SJSA1 (cell line): ENCODE data around the gene SS18L1. TPM values are rescaled to one million over a fixed set of nuclear protein-coding genes. Genes with fewer than 3 reads are reported as not detected.
A peak's percentile ranks its signal among the peaks of the same experiment; 100 is the strongest.

Experiments used
- DNase-seq, 2 experiments: peaks; one replicate each; pipeline ENCODE4 v3.0.0-alpha.2; 2015 to 2020; ENCODE audit warnings: low spot score in 2 of 2, low read depth in 1 of 2
- H3K27ac ChIP-seq: fragments of 250-450 bp; sonication (Bioruptor Pico); 2 replicates; pipeline ENCODE4 v1.5.1; 2020; ENCODE audit warnings: mild to moderate bottlenecking, moderate library complexity
- H3K27me3 ChIP-seq: fragments of 250-450 bp; sonication (Bioruptor Pico); replicated peaks from 2 replicates; pipeline ENCODE4 v1.5.1; 2020; ENCODE audit warnings: mild to moderate bottlenecking, moderate library complexity
- H3K36me3 ChIP-seq: fragments of 250-450 bp; sonication (Bioruptor Pico); 2 replicates; pipeline ENCODE4 v1.5.1; 2020; ENCODE audit warnings: mild to moderate bottlenecking
- H3K4me1 ChIP-seq: fragments of 250-450 bp; sonication (Bioruptor Pico); replicated peaks from 2 replicates; pipeline ENCODE4 v1.6.1; 2021; ENCODE audit warnings: mild to moderate bottlenecking
- H3K4me3 ChIP-seq: fragments of 250-450 bp; sonication (Bioruptor Pico); 2 replicates; pipeline ENCODE4 v1.5.1; 2020; ENCODE audit warnings: mild to moderate bottlenecking
- H3K9me3 ChIP-seq: fragments of 250-450 bp; sonication (Bioruptor Pico); replicated peaks from 2 replicates; pipeline ENCODE4 v1.5.1; 2020; ENCODE audit warnings: mild to moderate bottlenecking
- total RNA-seq: library from RNA; depleted of rRNA; stranded (reverse); fragments of >200 nt; shearing (Covaris generic); gene quantifications from 2 replicates; pipeline ENCODE4 v1.2.3, GENCODE V29; 2014

Gene SS18L1
- total RNA-seq, 1 experiment from 2014 or later, result 14.2 TPM

GRCh38 chr20:62116558-62117361 is 26.8 kb upstream of the SS18L1 start:
- H3K36me3 ChIP-seq, result no peaks in the 10 kb centered on the region
- H3K27me3 ChIP-seq, result peaks cover 24% of the 10 kb centered on the region
- H3K27ac ChIP-seq, result no peak overlapping the region
- DNase-seq, result no peak
- no peak overlapping the region for H3K4me3 ChIP-seq
- H3K4me1 ChIP-seq, result no peaks in the 10 kb centered on the region
- peaks cover 8% of the 10 kb centered on the region for H3K9me3 ChIP-seq

DNA sequence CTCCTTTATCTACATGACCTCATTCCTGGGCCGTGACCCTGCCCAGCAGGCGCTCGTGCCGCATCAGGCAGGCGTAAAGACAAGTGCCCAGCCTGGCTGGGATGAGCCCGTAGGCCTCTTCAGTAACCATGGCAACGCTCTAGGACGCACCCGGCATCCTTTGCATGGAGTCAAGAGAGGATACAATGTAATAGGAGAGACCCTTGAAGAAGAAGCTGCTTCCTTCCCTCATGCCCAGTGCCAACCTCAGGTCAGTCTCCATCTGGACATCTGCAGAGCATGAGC is 26.3 kb upstream of the SS18L1 start:
- Histone ChIP-seq H3K4me1 (no peaks in the 10 kb centered on the region), H3K9me3 (peaks cover 6% of the 10 kb centered on the region), H3K4me3 (no peak overlapping the region), H3K27ac (no peak overlapping the region), H3K36me3 (peaks cover under 1% of the 10 kb centered on the region; the same call in 1 of the 2 replicates), H3K27me3 (peaks cover 24% of the 10 kb centered on the region)
- no peak for DNase-seq

GRCh38 chr20:62117658-62118057 is 25.9 kb upstream of the SS18L1 start:
- Histone ChIP-seq H3K4me1 (no peaks in the 10 kb centered on the region), H3K9me3 (peaks cover 4% of the 10 kb centered on the region), H3K4me3 (no peak overlapping the region), H3K27ac (no peak overlapping the region), H3K27me3 (peaks cover 24% of the 10 kb centered on the region), H3K36me3 (peaks cover 4% of the 10 kb centered on the region; the same call in 1 of the 2 replicates)
- DNase-seq, result no peak

GRCh38 chr20:62118113-62119043 is 25.2 kb upstream of the SS18L1 start:
- Histone ChIP-seq H3K27ac (no peak overlapping the region), H3K4me3 (no peak overlapping the region), H3K36me3 (peaks cover 7% of the 10 kb centered on the region), H3K27me3 (peaks cover 24% of the 10 kb centered on the region), H3K4me1 (peaks cover 5% of the 10 kb centered on the region), H3K9me3 (peaks cover 4% of the 10 kb centered on the region; the same call in 1 of the 2 replicates)
- DNase-seq, result no peak

GRCh38 chr20:62119115-62119514 is 24.5 kb upstream of the SS18L1 start:
- H3K27ac ChIP-seq, result no peak overlapping the region
- no peak for DNase-seq
- peaks cover 24% of the 10 kb centered on the region for H3K27me3 ChIP-seq
- no peak overlapping the region for H3K4me3 ChIP-seq
- peaks cover 10% of the 10 kb centered on the region for H3K4me1 ChIP-seq
- peaks cover 12% of the 10 kb centered on the region for H3K36me3 ChIP-seq
- H3K9me3 ChIP-seq, result peaks cover 4% of the 10 kb centered on the region; the same call in 1 of the 2 replicates

DNA sequence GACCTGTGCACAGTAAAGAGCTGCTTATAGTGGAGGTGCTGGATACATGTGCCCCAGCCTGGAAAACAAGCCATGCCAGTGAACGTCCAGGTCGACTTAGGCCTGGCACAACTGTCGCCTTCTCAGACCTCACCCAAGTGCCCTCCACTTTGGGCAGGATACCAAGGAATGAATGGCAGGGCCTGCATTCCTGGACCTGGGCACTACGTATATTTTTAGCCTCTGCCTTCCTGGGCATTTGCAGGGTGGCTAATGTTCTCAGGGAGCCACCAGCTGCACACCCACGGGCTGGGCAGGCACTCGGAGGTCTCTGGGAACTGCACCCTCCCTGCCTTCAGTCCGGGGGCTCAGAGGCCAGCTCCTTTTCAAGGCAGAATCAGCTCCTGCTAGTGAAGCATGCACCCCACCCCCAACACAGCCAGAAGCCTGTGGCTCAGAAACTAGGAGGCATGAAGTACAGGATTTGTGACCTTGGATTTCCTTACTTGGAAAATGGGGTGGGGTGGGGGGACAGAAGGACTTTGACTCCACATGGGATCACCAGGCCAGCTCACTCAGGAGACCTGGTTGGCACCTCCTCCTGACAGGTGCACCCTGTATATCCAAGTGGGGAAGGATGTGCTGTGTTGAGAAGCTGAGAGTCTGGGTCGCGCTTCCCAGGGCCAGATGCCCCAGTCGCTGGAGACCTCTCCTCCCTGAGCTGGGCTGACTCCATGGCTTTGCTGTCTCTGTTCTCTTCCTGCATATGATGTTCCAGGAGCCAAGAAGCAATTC is 23.8 kb upstream of the SS18L1 start:
- peaks cover 20% of the 10 kb centered on the region for H3K27me3 ChIP-seq
- DNase-seq, result no peak
- peaks cover 19% of the 10 kb centered on the region for H3K36me3 ChIP-seq
- H3K9me3 ChIP-seq, result peaks cover 4% of the 10 kb centered on the region; the same call in 1 of the 2 replicates
- no peak overlapping the region for H3K27ac ChIP-seq
- H3K4me1 ChIP-seq, result peaks cover 10% of the 10 kb centered on the region
- no peak overlapping the region for H3K4me3 ChIP-seq

DNA sequence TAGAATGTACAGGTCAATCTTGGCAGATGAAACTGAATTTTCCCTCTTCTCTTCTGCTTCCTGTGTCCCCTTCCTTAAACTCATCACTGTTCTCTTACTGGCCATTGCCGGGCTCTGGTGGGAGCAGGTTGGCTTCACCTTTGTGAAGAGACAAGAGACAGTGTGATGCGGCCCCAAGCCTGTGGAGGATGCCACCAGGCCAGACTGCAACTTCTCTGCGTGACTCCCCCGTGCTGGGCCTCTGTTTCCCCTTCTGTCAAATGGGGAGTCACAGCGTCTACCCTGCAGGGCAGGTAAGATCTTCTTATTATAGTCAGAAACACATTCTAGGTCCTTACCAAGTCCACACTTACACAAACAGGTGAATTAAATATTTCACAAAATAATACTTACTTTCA is 23.2 kb upstream of the SS18L1 start:
- Histone ChIP-seq H3K4me3 (no peak overlapping the region), H3K4me1 (peaks cover 10% of the 10 kb centered on the region), H3K9me3 (peaks cover 4% of the 10 kb centered on the region; the same call in 1 of the 2 replicates), H3K36me3 (peaks cover 24% of the 10 kb centered on the region), H3K27ac (no peak overlapping the region), H3K27me3 (peaks cover 16% of the 10 kb centered on the region)
- DNase-seq, result no peak

GRCh38 chr20:62120990-62121775 is 22.4 kb upstream of the SS18L1 start:
- no peak for DNase-seq
- peaks cover 10% of the 10 kb centered on the region for H3K4me1 ChIP-seq
- H3K36me3 ChIP-seq, result peaks cover 33% of the 10 kb centered on the region
- peak overlapping the region; percentile 46 for H3K27ac ChIP-seq
- peaks cover 16% of the 10 kb centered on the region for H3K27me3 ChIP-seq
- peaks cover 4% of the 10 kb centered on the region; the same call in 1 of the 2 replicates for H3K9me3 ChIP-seq
- H3K4me3 ChIP-seq, result peak overlapping the region; percentile 64

GRCh38 chr20:62121776-62122653 is 21.6 kb upstream of the SS18L1 start, which contains the start of gene LSM14B:
Gene LSM14B (plus strand): TSS chr20:62122475. CDS start chr20:62122667, 192 bp downstream.
- Histone ChIP-seq H3K9me3 (peaks cover under 1% of the 10 kb centered on the region; the same call in 1 of the 2 replicates), H3K27ac (peak within 1 kb of the TSS; percentile 46), H3K36me3 (peaks cover 41% of the 10 kb centered on the region), H3K4me3 (peak within 1 kb of the TSS; percentile 64), H3K4me1 (peaks cover 10% of the 10 kb centered on the region), H3K27me3 (peaks cover 14% of the 10 kb centered on the region)
- peak; percentile 96 to 98 for DNase-seq

GRCh38 chr20:62122654-62123449 is 20.7 kb upstream of the SS18L1 start:
- Histone ChIP-seq H3K4me1 (peaks cover 10% of the 10 kb centered on the region), H3K9me3 (no peaks in the 10 kb centered on the region), H3K27ac (no peak overlapping the region), H3K4me3 (peak overlapping the region; percentile 64), H3K27me3 (peaks cover 8% of the 10 kb centered on the region), H3K36me3 (peaks cover 49% of the 10 kb centered on the region)
- DNase-seq, result peak in 1 of 2 experiments; percentile 25

DNA sequence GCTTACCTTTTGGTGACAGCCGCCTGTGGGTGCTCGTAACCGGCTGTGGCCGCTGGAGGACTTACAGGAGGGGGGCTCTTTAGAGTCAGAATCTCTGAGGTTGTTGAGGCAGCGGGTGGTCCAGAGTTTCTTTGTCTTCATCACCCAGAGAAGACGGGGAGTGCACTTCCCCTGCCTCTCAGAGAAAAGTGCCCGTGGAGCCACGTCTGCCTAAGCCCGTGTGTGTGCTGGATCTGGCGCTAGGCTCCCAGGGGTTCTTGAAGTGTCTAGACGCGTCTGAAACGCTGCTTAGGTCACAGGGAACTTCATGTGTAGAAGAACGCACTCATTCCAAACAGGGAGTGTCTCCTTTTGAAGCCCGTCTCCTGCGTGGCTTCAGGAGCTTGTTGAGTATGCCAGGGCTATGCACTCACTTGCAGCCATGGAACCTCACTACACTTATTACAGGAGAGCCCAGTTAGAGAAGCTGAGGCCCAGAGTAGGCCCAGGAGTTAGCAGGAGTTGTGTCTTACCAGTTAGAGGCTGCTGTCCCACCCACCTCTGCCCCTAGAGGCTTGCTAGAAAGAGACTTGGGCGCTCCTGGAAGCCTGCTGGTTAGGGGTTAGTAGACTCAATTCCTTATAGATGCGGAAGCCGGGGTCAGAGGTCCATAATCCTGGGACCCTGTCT is 20.0 kb upstream of the SS18L1 start:
- no peak overlapping the region for H3K27ac ChIP-seq
- DNase-seq, result no peak

More for the DNA sequence above, 20.0 kb upstream of the SS18L1 start:
- Histone ChIP-seq H3K27me3 (peaks cover under 1% of the 10 kb centered on the region), H3K36me3 (peaks cover 57% of the 10 kb centered on the region), H3K4me1 (peaks cover 10% of the 10 kb centered on the region), H3K9me3 (no peaks in the 10 kb centered on the region), H3K4me3 (peak overlapping the region; percentile 64)
